Measurements from ENCODE around the gene STRIT1. TPM values are rescaled to one million over a fixed set of nuclear protein-coding genes. Genes with fewer than 3 reads are reported as not detected.

STRIT1 gene
- total and polyA plus RNA-seq, 9 of the 15 experiments (the other 6 are each of a cell fraction or from before 2014, with no cell fraction given), result not detected

GRCh38 chr3:155334914-155335723 is 41.6 kb upstream of the STRIT1 start (continued):
- no peak for TF ChIP-seq RBM17 (IDR thresholded peaks at IDR 0.05; ENCODE audit: borderline replicate concordance, low read depth, low read length)
- TF ChIP-seq TFE3 (CRISPR knock-in tag; IDR thresholded peaks at IDR 0.05), result no peak
- no peak for TF ChIP-seq EZH2 (IDR thresholded peaks at IDR 0.05; ENCODE audit: borderline replicate concordance, low read depth, low read length)
- no peak for TF ChIP-seq ETV6 (IDR thresholded peaks at IDR 0.05; ENCODE audit: borderline replicate concordance in 1 of 2, low read depth in 2 of 2, low read length in 1 of 2)
- TF ChIP-seq ETV6 (CRISPR knock-in tag; IDR thresholded peaks at IDR 0.05; ENCODE audit: borderline replicate concordance), result no peak
- 0 out of 2 replicates have a peak, but pooled peaks have one; percentile 47 for TF ChIP-seq KLF6 (CRISPR knock-in tag; IDR thresholded peaks at IDR 0.05; ENCODE audit: borderline replicate concordance)
- TF ChIP-seq ZNF785 (CRISPR knock-in tag; IDR thresholded peaks at IDR 0.05), result no peak
- TF ChIP-seq ZNF311 (CRISPR knock-in tag; IDR thresholded peaks at IDR 0.05), result 0 out of 2 replicates have a peak, but pooled peaks have one; percentile 11
- TF ChIP-seq DACH1 (IDR thresholded peaks at IDR 0.05; ENCODE audit: partially characterized antibody), result no peak
- TF ChIP-seq EGR1 (conservative IDR thresholded peaks at IDR 0.05), result no peak
- TF ChIP-seq SP2 (IDR thresholded peaks at IDR 0.05; ENCODE audit: extremely low read depth, low read depth, low read length, poor library complexity, severe bottlenecking), result no peak
- TF ChIP-seq TRIM25 (IDR thresholded peaks at IDR 0.05; ENCODE audit: borderline replicate concordance), result no peak
- no peak for TF ChIP-seq ZNF511 (CRISPR knock-in tag; IDR thresholded peaks at IDR 0.05)
- no peak for TF ChIP-seq SFPQ (IDR thresholded peaks at IDR 0.05; ENCODE audit: low read depth, low read length)
- TF ChIP-seq POLR3G (IDR thresholded peaks at IDR 0.05; ENCODE audit: extremely low read depth, insufficient read length, insufficient replicate concordance), result no peak
- peak; percentile 73; the same call in 1 of the 2 replicates for TF ChIP-seq NCOA1 (IDR thresholded peaks at IDR 0.05; ENCODE audit: low read depth)
- TF ChIP-seq ARID2 (IDR thresholded peaks at IDR 0.05), result no peak
